Sigmoid colon (tissue), 3 donors: ENCODE data around the gene CFB.

Source experiments
- POLR2A ChIP-seq, 2 donors: fragments of 450-650 bp; IDR thresholded peaks; one replicate each; pipeline ENCODE4 v1.6.1; 2016; ENCODE audit warnings: antibody characterized with exemption in 2 of 2, mild to moderate bottlenecking in 2 of 2, moderate library complexity in 2 of 2
- TF ChIP-seq, protein P1 (sequence below), 4 experiments: fragments of 450-650 bp in 3 of 4; fragments of 200-600 bp in 1 of 4; IDR thresholded peaks; one replicate each; pipeline ENCODE4 v1.5.1; 2016 to 2019; ENCODE audit warnings: antibody characterized with exemption in 4 of 4, mild to moderate bottlenecking in 3 of 4, moderate library complexity in 2 of 4

DNA sequence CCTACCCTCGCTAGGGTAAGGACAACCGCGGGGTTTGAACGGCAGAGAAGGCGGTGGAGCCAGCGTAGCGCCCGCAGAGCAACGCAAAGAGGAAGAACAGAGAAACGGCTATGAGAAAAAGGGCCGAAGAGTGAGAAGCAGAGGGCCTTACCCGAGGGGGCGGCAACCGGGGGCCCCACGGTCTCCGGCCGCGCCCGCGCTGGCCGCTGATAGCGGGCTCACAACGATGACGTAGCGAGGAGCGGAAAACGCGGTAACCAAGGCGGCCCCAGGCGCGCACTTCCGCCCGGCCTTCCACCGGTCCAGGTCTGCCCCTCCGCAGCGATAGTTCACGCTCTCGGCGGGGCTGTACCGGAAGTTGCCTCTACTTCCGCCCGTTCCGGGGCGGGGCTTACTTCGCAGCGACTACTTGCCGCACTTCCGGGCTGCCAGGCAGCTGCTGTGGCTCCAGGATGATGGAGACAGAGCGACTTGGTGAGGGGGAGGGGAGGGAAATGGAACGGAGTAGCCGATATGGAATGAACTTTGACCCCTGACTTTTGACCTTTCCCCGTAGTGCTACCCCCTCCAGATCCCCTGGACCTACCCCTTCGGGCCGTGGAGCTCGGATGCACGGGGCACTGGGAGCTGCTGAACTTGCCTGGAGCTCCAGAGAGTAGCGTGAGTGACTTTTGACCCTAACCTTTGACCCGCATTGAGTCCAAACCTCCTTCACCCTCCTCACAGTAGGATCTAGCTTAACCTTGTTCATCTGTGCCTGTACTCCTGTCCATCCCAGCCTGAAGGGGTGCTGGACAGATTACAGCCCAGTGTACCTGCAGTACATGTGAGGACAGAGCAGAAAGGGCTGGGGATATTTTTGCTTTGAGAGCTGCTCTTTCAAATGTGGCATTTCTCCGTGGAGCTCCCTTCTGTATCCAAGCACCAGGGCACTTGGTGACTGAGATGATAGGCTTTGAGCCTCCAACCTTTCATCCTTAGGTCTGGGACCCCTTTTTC, 13.1 kb downstream of the CFB start, which contains the start of the genes NELFE and SKIC2:
- TF ChIP-seq, protein P1, sequence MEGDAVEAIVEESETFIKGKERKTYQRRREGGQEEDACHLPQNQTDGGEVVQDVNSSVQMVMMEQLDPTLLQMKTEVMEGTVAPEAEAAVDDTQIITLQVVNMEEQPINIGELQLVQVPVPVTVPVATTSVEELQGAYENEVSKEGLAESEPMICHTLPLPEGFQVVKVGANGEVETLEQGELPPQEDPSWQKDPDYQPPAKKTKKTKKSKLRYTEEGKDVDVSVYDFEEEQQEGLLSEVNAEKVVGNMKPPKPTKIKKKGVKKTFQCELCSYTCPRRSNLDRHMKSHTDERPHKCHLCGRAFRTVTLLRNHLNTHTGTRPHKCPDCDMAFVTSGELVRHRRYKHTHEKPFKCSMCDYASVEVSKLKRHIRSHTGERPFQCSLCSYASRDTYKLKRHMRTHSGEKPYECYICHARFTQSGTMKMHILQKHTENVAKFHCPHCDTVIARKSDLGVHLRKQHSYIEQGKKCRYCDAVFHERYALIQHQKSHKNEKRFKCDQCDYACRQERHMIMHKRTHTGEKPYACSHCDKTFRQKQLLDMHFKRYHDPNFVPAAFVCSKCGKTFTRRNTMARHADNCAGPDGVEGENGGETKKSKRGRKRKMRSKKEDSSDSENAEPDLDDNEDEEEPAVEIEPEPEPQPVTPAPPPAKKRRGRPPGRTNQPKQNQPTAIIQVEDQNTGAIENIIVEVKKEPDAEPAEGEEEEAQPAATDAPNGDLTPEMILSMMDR (IDR thresholded peaks at IDR 0.05), result no peak
- peak; percentile 46 to 52 for TF ChIP-seq POLR2A (IDR thresholded peaks at IDR 0.05)
